ENCODE measurements around the gene SELENOV.

Gene SELENOV

DNA sequence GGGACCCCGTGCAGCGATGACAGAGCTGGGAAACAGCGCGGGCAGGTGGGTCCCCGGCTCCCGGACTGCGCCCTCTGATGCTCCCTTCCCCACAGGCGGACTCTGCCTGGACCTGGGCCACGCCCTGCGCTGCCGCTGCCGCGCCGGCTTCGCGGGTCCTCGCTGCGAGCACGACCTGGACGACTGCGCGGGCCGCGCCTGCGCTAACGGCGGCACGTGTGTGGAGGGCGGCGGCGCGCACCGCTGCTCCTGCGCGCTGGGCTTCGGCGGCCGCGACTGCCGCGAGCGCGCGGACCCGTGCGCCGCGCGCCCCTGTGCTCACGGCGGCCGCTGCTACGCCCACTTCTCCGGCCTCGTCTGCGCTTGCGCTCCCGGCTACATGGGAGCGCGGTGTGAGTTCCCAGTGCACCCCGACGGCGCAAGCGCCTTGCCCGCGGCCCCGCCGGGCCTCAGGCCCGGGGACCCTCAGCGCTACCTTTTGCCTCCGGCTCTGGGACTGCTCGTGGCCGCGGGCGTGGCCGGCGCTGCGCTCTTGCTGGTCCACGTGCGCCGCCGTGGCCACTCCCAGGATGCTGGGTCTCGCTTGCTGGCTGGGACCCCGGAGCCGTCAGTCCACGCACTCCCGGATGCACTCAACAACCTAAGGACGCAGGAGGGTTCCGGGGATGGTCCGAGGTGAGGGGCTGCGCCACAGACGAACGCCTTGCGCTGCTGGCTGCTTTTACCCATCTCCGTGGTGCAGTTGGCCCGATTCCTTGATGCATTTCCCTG is 7.8 kb upstream of the SELENOV start (continued):
- TF ChIP-seq, protein P1, sequence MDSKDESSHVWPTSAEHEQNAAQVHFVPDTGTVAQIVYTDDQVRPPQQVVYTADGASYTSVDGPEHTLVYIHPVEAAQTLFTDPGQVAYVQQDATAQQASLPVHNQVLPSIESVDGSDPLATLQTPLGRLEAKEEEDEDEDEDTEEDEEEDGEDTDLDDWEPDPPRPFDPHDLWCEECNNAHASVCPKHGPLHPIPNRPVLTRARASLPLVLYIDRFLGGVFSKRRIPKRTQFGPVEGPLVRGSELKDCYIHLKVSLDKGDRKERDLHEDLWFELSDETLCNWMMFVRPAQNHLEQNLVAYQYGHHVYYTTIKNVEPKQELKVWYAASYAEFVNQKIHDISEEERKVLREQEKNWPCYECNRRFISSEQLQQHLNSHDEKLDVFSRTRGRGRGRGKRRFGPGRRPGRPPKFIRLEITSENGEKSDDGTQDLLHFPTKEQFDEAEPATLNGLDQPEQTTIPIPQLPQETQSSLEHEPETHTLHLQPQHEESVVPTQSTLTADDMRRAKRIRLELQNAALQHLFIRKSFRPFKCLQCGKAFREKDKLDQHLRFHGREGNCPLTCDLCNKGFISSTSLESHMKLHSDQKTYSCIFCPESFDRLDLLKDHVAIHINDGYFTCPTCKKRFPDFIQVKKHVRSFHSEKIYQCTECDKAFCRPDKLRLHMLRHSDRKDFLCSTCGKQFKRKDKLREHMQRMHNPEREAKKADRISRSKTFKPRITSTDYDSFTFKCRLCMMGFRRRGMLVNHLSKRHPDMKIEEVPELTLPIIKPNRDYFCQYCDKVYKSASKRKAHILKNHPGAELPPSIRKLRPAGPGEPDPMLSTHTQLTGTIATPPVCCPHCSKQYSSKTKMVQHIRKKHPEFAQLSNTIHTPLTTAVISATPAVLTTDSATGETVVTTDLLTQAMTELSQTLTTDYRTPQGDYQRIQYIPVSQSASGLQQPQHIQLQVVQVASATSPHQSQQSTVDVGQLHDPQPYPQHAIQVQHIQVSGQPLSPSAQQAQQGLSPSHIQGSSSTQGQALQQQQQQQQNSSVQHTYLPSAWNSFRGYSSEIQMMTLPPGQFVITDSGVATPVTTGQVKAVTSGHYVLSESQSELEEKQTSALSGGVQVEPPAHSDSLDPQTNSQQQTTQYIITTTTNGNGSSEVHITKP (tag by site-specific recombination; IDR thresholded peaks at IDR 0.05): no peak
- TF ChIP-seq ZBTB7A (tag by site-specific recombination; IDR thresholded peaks at IDR 0.05; ENCODE audit: low read depth): 0 out of 2 replicates have a peak, but pooled peaks have one; percentile 35
- TF ChIP-seq ZNF654 (tag by site-specific recombination; IDR thresholded peaks at IDR 0.05; ENCODE audit: low read depth): no peak
- peak; percentile 90 for TF ChIP-seq ZNF335 (tag by site-specific recombination; conservative IDR thresholded peaks at IDR 0.05)
- TF ChIP-seq RBAK (tag by site-specific recombination; IDR thresholded peaks at IDR 0.05): no peak
- TF ChIP-seq ZNF146 (tag by site-specific recombination; IDR thresholded peaks at IDR 0.05): no peak
- TF ChIP-seq ZNF23 (tag by site-specific recombination; IDR thresholded peaks at IDR 0.05; ENCODE audit: borderline replicate concordance): no peak
- TF ChIP-seq TCF7L2 (IDR thresholded peaks at IDR 0.05; ENCODE audit: borderline replicate concordance, low read depth, low read length): no peak
- TF ChIP-seq, protein P2, sequence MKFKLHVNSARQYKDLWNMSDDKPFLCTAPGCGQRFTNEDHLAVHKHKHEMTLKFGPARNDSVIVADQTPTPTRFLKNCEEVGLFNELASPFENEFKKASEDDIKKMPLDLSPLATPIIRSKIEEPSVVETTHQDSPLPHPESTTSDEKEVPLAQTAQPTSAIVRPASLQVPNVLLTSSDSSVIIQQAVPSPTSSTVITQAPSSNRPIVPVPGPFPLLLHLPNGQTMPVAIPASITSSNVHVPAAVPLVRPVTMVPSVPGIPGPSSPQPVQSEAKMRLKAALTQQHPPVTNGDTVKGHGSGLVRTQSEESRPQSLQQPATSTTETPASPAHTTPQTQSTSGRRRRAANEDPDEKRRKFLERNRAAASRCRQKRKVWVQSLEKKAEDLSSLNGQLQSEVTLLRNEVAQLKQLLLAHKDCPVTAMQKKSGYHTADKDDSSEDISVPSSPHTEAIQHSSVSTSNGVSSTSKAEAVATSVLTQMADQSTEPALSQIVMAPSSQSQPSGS (tag by site-specific recombination; IDR thresholded peaks at IDR 0.05; ENCODE audit: low read depth): no peak
- no peak for TF ChIP-seq REPIN1 (tag by site-specific recombination; IDR thresholded peaks at IDR 0.05; ENCODE audit: low read depth)
- TF ChIP-seq ZXDB (tag by site-specific recombination; IDR thresholded peaks at IDR 0.05): peak; percentile 59
- no peak for TF ChIP-seq ZNF121 (tag by site-specific recombination; IDR thresholded peaks at IDR 0.05)
- TF ChIP-seq ZNF521 (tag by site-specific recombination; IDR thresholded peaks at IDR 0.05): no peak
- no peak for TF ChIP-seq ZNF433 (tag by site-specific recombination; IDR thresholded peaks at IDR 0.05; ENCODE audit: low read depth)
- no peak for TF ChIP-seq GLI2 (tag by site-specific recombination; IDR thresholded peaks at IDR 0.05; ENCODE audit: borderline replicate concordance, low read depth)
- no peak for TF ChIP-seq PRDM1 (tag by site-specific recombination; IDR thresholded peaks at IDR 0.05)
- TF ChIP-seq ZNF555 (tag by site-specific recombination; conservative IDR thresholded peaks at IDR 0.05): no peak
- no peak for TF ChIP-seq ZNF747 (tag by site-specific recombination; IDR thresholded peaks at IDR 0.05)
- no peak for TF ChIP-seq ZNF202 (tag by site-specific recombination; IDR thresholded peaks at IDR 0.05; ENCODE audit: borderline replicate concordance)
- TF ChIP-seq, protein P3, sequence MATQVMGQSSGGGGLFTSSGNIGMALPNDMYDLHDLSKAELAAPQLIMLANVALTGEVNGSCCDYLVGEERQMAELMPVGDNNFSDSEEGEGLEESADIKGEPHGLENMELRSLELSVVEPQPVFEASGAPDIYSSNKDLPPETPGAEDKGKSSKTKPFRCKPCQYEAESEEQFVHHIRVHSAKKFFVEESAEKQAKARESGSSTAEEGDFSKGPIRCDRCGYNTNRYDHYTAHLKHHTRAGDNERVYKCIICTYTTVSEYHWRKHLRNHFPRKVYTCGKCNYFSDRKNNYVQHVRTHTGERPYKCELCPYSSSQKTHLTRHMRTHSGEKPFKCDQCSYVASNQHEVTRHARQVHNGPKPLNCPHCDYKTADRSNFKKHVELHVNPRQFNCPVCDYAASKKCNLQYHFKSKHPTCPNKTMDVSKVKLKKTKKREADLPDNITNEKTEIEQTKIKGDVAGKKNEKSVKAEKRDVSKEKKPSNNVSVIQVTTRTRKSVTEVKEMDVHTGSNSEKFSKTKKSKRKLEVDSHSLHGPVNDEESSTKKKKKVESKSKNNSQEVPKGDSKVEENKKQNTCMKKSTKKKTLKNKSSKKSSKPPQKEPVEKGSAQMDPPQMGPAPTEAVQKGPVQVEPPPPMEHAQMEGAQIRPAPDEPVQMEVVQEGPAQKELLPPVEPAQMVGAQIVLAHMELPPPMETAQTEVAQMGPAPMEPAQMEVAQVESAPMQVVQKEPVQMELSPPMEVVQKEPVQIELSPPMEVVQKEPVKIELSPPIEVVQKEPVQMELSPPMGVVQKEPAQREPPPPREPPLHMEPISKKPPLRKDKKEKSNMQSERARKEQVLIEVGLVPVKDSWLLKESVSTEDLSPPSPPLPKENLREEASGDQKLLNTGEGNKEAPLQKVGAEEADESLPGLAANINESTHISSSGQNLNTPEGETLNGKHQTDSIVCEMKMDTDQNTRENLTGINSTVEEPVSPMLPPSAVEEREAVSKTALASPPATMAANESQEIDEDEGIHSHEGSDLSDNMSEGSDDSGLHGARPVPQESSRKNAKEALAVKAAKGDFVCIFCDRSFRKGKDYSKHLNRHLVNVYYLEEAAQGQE (tag by site-specific recombination; IDR thresholded peaks at IDR 0.05): 0 out of 2 replicates have a peak, but pooled peaks have one; percentile 16
- TF ChIP-seq, protein P4, sequence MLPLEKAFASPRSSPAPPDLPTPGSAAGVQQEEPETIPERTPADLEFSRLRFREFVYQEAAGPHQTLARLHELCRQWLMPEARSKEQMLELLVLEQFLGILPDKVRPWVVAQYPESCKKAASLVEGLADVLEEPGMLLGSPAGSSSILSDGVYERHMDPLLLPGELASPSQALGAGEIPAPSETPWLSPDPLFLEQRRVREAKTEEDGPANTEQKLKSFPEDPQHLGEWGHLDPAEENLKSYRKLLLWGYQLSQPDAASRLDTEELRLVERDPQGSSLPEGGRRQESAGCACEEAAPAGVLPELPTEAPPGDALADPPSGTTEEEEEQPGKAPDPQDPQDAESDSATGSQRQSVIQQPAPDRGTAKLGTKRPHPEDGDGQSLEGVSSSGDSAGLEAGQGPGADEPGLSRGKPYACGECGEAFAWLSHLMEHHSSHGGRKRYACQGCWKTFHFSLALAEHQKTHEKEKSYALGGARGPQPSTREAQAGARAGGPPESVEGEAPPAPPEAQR (tag by site-specific recombination; IDR thresholded peaks at IDR 0.05): no peak
- TF ChIP-seq KLF9 (tag by site-specific recombination; IDR thresholded peaks at IDR 0.05; ENCODE audit: low read depth): peak; percentile 94
- TF ChIP-seq ZNF133 (tag by site-specific recombination; IDR thresholded peaks at IDR 0.05): no peak
- TF ChIP-seq ZNF558 (tag by site-specific recombination; IDR thresholded peaks at IDR 0.05): no peak
- TF ChIP-seq ZNF785 (tag by site-specific recombination; IDR thresholded peaks at IDR 0.05): peak; percentile 64; the same call in 1 of the 2 replicates
- peak; percentile 52; the same call in 1 of the 2 replicates for TF ChIP-seq ZFP69B (tag by site-specific recombination; IDR thresholded peaks at IDR 0.05)
- TF ChIP-seq ZNF223 (tag by site-specific recombination; IDR thresholded peaks at IDR 0.05): 0 out of 2 replicates have a peak, but pooled peaks have one; percentile 10
- no peak; the same call in 1 of the 2 replicates for TF ChIP-seq ZNF391 (tag by site-specific recombination; IDR thresholded peaks at IDR 0.05; ENCODE audit: borderline replicate concordance, low read depth)
- no peak for TF ChIP-seq ZNF112 (tag by site-specific recombination; IDR thresholded peaks at IDR 0.05)
- TF ChIP-seq KLF10 (tag by site-specific recombination; IDR thresholded peaks at IDR 0.05): peak; percentile 56; the same call in 1 of the 2 replicates
- TF ChIP-seq GLIS2 (tag by site-specific recombination; IDR thresholded peaks at IDR 0.05): peak; percentile 86
